ENCODE results near the gene PARD6A.

PARD6A gene

DNA sequence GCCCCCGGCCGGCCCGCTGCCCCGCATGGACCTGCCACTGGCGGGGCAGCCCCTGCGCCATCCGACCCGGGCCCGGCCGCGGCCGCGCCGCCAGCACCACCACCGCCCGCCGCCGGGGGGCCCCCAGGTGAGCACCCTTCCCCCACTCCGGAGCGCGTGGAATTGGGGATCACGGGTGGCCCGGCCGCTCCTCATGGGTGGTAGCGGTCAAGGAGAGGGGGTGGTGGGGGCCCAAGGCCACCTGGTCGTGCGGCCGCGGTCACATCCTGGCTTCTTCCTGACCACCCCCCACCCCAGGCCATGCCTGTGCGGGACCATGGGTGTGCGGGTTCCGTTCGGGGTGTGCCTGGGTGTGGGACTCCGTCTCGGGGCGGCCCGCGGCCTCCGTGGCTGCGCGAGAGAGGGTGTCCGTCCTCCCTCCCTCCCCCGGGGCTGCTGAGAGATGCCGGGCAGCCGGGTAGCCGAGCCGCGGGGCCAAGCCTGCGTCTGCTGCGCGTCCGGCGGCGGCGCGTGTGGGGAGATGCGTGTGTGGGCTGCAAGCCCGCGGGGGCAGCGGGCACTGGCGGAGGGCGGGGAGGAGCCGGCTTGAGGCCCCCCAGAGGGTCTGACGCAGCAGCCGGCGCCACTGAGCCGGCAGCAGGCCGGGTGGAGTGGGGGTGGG, 7.5 kb upstream of the PARD6A start:
- H3K36me3 ChIP-seq (replicated peaks; ENCODE audit: insufficient read depth, low read length), result no peaks in the 10 kb centered on the region
- no peak overlapping the region for H3K4me3 ChIP-seq (ENCODE audit: low read length)
- no peaks in the 10 kb centered on the region for H3K27me3 ChIP-seq (replicated peaks; ENCODE audit: insufficient read depth, low read length)
- no peak overlapping the region for H3K9ac ChIP-seq (ENCODE audit: low read length)
- DNase-seq, result no peak
- TF ChIP-seq, protein P1, sequence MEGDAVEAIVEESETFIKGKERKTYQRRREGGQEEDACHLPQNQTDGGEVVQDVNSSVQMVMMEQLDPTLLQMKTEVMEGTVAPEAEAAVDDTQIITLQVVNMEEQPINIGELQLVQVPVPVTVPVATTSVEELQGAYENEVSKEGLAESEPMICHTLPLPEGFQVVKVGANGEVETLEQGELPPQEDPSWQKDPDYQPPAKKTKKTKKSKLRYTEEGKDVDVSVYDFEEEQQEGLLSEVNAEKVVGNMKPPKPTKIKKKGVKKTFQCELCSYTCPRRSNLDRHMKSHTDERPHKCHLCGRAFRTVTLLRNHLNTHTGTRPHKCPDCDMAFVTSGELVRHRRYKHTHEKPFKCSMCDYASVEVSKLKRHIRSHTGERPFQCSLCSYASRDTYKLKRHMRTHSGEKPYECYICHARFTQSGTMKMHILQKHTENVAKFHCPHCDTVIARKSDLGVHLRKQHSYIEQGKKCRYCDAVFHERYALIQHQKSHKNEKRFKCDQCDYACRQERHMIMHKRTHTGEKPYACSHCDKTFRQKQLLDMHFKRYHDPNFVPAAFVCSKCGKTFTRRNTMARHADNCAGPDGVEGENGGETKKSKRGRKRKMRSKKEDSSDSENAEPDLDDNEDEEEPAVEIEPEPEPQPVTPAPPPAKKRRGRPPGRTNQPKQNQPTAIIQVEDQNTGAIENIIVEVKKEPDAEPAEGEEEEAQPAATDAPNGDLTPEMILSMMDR (IDR thresholded peaks at IDR 0.05; ENCODE audit: low read length), result no peak
- no peak for TF ChIP-seq EZH2 (optimal IDR thresholded peaks at IDR 0.05; ENCODE audit: low read depth, low read length)
- no peak for TF ChIP-seq EZH2phosphoT487 (IDR thresholded peaks at IDR 0.05; ENCODE audit: low read length)
- H3K9me3 ChIP-seq (replicated peaks; ENCODE audit: insufficient read depth, low read length), result no peaks in the 10 kb centered on the region
- peaks cover 11% of the 10 kb centered on the region for H3K79me2 ChIP-seq (ENCODE audit: low read length)
- no peaks in the 10 kb centered on the region for H3K4me1 ChIP-seq (ENCODE audit: low read length)
- H3K4me2 ChIP-seq (ENCODE audit: low read depth, low read length), result no peak overlapping the region
- no peaks in the 10 kb centered on the region for H3K9me2 ChIP-seq (replicated peaks; ENCODE audit: insufficient read depth, low read length)
- H4K20me1 ChIP-seq (ENCODE audit: insufficient read depth, low read length), result no peaks in the 10 kb centered on the region
- H3K27ac ChIP-seq (ENCODE audit: low read length), result no peak overlapping the region
- no peak overlapping the region for H2AFZ ChIP-seq (ENCODE audit: low read length)
- H3F3A ChIP-seq (ENCODE audit: insufficient read depth, low read length), result peaks cover 4% of the 10 kb centered on the region; the same call in 1 of the 2 replicates

DNA sequence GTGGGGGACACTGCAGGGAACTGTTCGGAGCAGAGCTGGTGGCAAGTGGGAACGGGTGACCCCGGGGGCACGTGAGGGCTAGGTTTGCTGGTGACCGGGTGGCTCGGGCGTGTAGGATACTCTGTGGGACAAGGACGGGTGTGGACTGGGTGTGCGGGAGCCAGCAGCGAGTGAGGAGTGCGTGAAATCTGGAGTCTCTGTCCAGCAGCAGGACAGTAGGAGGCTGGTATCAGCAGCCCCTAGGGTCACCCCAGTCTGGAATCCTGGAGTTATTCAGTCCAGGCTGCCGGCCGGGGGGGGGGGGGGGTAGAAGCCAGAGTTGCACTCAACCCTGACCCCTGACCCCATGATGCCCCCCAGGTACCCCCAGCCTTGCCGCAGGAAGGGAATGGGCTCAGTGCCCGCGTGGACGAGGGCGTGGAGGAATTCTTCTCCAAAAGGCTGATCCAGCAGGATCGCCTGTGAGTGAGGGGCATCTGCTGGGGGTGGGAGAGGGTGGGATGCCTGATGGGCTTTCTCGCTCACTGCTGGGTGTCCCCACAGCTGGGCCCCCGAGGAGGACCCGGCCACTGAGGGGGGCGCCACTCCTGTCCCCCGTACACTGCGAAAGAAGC, 6.9 kb upstream of the PARD6A start:
- TF ChIP-seq EZH2phosphoT487 (IDR thresholded peaks at IDR 0.05; ENCODE audit: low read length), result no peak
- TF ChIP-seq, protein P1 (IDR thresholded peaks at IDR 0.05; ENCODE audit: low read length), result no peak
- TF ChIP-seq EZH2 (optimal IDR thresholded peaks at IDR 0.05; ENCODE audit: low read depth, low read length), result no peak
- H3K4me2 ChIP-seq (ENCODE audit: low read depth, low read length), result no peak overlapping the region
- H3K9ac ChIP-seq (ENCODE audit: low read length), result no peak overlapping the region

DNA sequence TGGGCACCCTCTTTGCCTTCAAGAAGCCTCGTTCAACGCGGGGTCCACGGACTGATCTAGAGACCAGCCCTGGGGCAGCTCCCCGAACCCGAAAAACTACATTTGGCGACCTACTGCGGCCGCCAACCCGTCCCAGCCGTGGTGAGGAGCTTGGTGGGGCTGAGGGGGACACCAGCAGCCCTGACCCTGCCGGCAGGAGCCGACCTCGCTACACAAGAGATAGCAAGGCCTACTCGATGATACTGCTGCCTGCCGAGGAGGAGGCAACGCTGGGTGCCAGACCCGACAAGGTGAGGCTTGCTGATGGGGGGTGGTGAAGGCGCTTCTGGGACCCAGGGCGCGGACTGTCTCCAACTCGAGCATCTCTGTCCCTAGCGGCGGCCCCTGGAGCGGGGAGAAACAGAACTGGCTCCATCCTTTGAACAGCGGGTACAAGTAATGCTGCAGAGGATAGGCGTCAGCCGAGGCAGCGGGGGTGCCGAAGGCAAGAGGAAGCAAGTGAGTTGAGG, 6.3 kb upstream of the PARD6A start:
- Histone ChIP-seq H3K4me3 (ENCODE audit: low read length) (no peak overlapping the region), H3K79me2 (ENCODE audit: low read length) (peaks cover 19% of the 10 kb centered on the region), H4K20me1 (ENCODE audit: insufficient read depth, low read length) (no peaks in the 10 kb centered on the region), H3K9me3 (replicated peaks; ENCODE audit: insufficient read depth, low read length) (no peaks in the 10 kb centered on the region), H2AFZ (ENCODE audit: low read length) (no peak overlapping the region), H3K36me3 (replicated peaks; ENCODE audit: insufficient read depth, low read length) (no peaks in the 10 kb centered on the region), H3K27me3 (replicated peaks; ENCODE audit: insufficient read depth, low read length) (no peaks in the 10 kb centered on the region), H3K27ac (ENCODE audit: low read length) (no peak overlapping the region), H3K9ac (ENCODE audit: low read length) (no peak overlapping the region), H3K4me2 (ENCODE audit: low read depth, low read length) (no peak overlapping the region), H3F3A (ENCODE audit: insufficient read depth, low read length) (peaks cover 4% of the 10 kb centered on the region; the same call in 1 of the 2 replicates), H3K4me1 (ENCODE audit: low read length) (peaks cover 6% of the 10 kb centered on the region), H3K9me2 (replicated peaks; ENCODE audit: insufficient read depth, low read length) (no peaks in the 10 kb centered on the region)
- DNase-seq, result no peak
- TF ChIP-seq EZH2 (optimal IDR thresholded peaks at IDR 0.05; ENCODE audit: low read depth, low read length) (no peak), EZH2phosphoT487 (IDR thresholded peaks at IDR 0.05; ENCODE audit: low read length) (no peak)
- TF ChIP-seq, protein P1 (IDR thresholded peaks at IDR 0.05; ENCODE audit: low read length), result no peak

More for the DNA sequence above, 6.9 kb upstream of the PARD6A start:
- Histone ChIP-seq H3K4me3 (ENCODE audit: low read length) (no peak overlapping the region), H3K36me3 (replicated peaks; ENCODE audit: insufficient read depth, low read length) (no peaks in the 10 kb centered on the region), H2AFZ (ENCODE audit: low read length) (no peak overlapping the region), H3K4me1 (ENCODE audit: low read length) (peaks cover 2% of the 10 kb centered on the region; the same call in 1 of the 2 replicates), H3F3A (ENCODE audit: insufficient read depth, low read length) (peaks cover 4% of the 10 kb centered on the region; the same call in 1 of the 2 replicates), H3K27ac (ENCODE audit: low read length) (no peak overlapping the region), H3K9me3 (replicated peaks; ENCODE audit: insufficient read depth, low read length) (no peaks in the 10 kb centered on the region), H4K20me1 (ENCODE audit: insufficient read depth, low read length) (no peaks in the 10 kb centered on the region), H3K79me2 (ENCODE audit: low read length) (peaks cover 17% of the 10 kb centered on the region), H3K27me3 (replicated peaks; ENCODE audit: insufficient read depth, low read length) (no peaks in the 10 kb centered on the region), H3K9me2 (replicated peaks; ENCODE audit: insufficient read depth, low read length) (no peaks in the 10 kb centered on the region)
- DNase-seq, result no peak

All from MM.1S (cell line).